K562 (cell line): ENCODE measurements around the gene GPR162. TPM values are rescaled to one million over a fixed set of nuclear protein-coding genes. Genes with fewer than 3 reads are reported as not detected.
A peak's percentile ranks its signal among the peaks of the same experiment; 100 is the strongest.

Experiments
- E2F6 ChIP-seq, 2 experiments: IDR thresholded peaks; 2 replicates each; pipeline ENCODE4 v1.6.1; 2011; ENCODE audit warnings: borderline replicate concordance in 1 of 2, control low read depth in 1 of 2, low read depth in 1 of 2, low read length in 1 of 2, mild to moderate bottlenecking in 1 of 2, mixed read lengths in 1 of 2, moderate library complexity in 1 of 2; ENCODE audit not compliant: insufficient read depth in 1 of 2, insufficient read length in 1 of 2, poor library complexity in 1 of 2, severe bottlenecking in 1 of 2; ENCODE audit errors: extremely low read depth in 1 of 2
- FOS ChIP-seq: IDR thresholded peaks from 3 replicates; pipeline ENCODE4 v1.6.1; 2011; ENCODE audit not compliant: insufficient read length; ENCODE audit errors: extremely low read depth
- HDAC6 ChIP-seq: IDR thresholded peaks from 2 replicates; pipeline ENCODE4 v1.6.1; 2012; ENCODE audit warnings: low read depth, mild to moderate bottlenecking, control low read depth, inconsistent platforms, low read length, moderate library complexity
- ILF3 ChIP-seq: fragments of 450-650 bp; IDR thresholded peaks from 2 replicates; pipeline ENCODE4 v1.6.1; 2018; ENCODE audit warnings: antibody characterized with exemption, mild to moderate bottlenecking, moderate library complexity, borderline replicate concordance
- MNT ChIP-seq, 2 experiments: fragments of 450-650 bp; conservative IDR thresholded peaks; 2 replicates each; pipeline ENCODE4 v1.6.1; 2017; ENCODE audit warnings: mild to moderate bottlenecking in 2 of 2, moderate library complexity in 2 of 2
- MYBL2 ChIP-seq, 2 experiments: fragments of 450-650 bp in 1 of 2; sonication (generic) in 1 of 2; formaldehyde crosslinking in 1 of 2; IDR thresholded peaks; 2 replicates each; pipeline versions ENCODE4 v1.6.1 to v1.8.1; 2017 to 2022; ENCODE audit warnings: borderline replicate concordance in 1 of 2, inconsistent platforms in 1 of 2, low read depth in 1 of 2, mild to moderate bottlenecking in 1 of 2, missing genetic modification reagents in 1 of 2, moderate library complexity in 1 of 2
- MYNN ChIP-seq, 2 experiments: sonication (generic); formaldehyde crosslinking in 1 of 2; IDR thresholded peaks; 2 replicates each; pipeline versions ENCODE4 v1.5.0 to v1.6.1; 2016 to 2020; ENCODE audit warnings: antibody characterized with exemption in 1 of 2, missing genetic modification reagents in 1 of 2
- RBM25 ChIP-seq: fragments of 200-400 bp; formaldehyde crosslinking; IDR thresholded peaks from 2 replicates; pipeline ENCODE4 v1.6.1; 2018; ENCODE audit warnings: low read length, low read depth, moderate library complexity; ENCODE audit not compliant: severe bottlenecking
- RUNX1 ChIP-seq: sonication (generic); IDR thresholded peaks from 2 replicates; pipeline ENCODE4 v1.6.1; 2016; ENCODE audit warnings: antibody characterized with exemption, low read depth
- SREBF2 ChIP-seq: sonication (generic); formaldehyde crosslinking; IDR thresholded peaks from 2 replicates; pipeline ENCODE4 v1.4.0; 2020; ENCODE audit warnings: mild to moderate bottlenecking, missing genetic modification reagents
- TCF3 ChIP-seq: sonication (generic); formaldehyde crosslinking; IDR thresholded peaks from 2 replicates; pipeline ENCODE4 v1.4.0; 2020; ENCODE audit warnings: mild to moderate bottlenecking, missing genetic modification reagents
- U2AF1 ChIP-seq: fragments of 200-400 bp; formaldehyde crosslinking; optimal IDR thresholded peaks from 2 replicates; pipeline ENCODE3; 2017; ENCODE audit warnings: mild to moderate bottlenecking, low read depth, low read length, moderate library complexity
- U2AF2 ChIP-seq: fragments of 200-400 bp; formaldehyde crosslinking; optimal IDR thresholded peaks from 2 replicates; pipeline ENCODE3; 2017; ENCODE audit warnings: low read depth, mild to moderate bottlenecking, low read length
- ZNF609 ChIP-seq: sonication (generic); formaldehyde crosslinking; IDR thresholded peaks from 2 replicates; pipeline ENCODE4 v1.8.1; 2023; ENCODE audit warnings: missing genetic modification reagents, mild to moderate bottlenecking, borderline replicate concordance
- polyA plus RNA-seq, 8 experiments: library from polyadenylated mRNA; depleted of rRNA in 4 of 8; stranded (reverse) in 5 of 8; unstranded in 3 of 8; fragments of >200 nt; fragmentation: Nextera tagmentation in 2 of 8; fragmentation: Illumina TruSeq in 1 of 8; extraction: Ambion mirVana in 2 of 8; extraction: Trizol in 1 of 8; gene quantifications; 2 replicates each; pipeline versions ENCODE4 v1.2.1 to v1.2.3, GENCODE V29; 2011 to 2014; ENCODE audit warnings: inconsistent platforms in 1 of 8, missing spikeins in 1 of 8
- total RNA-seq, 7 experiments: library from RNA; depleted of rRNA in 6 of 7; stranded (reverse); fragments of >200 nt in 6 of 7; fragmentation: Illumina TruSeq in 2 of 7; extraction: Trizol in 2 of 7; gene quantifications; 2 replicates each; pipeline versions ENCODE4 v1.2.1 to v1.2.3, GENCODE V29; 2011 to 2021; ENCODE audit warnings: low replicate concordance in 1 of 7
- TF ChIP-seq, protein P1 (sequence below): fragments of 250-450 bp; sonication (Bioruptor Pico); IDR thresholded peaks from 2 replicates; pipeline ENCODE4 v1.5.0; 2021
- TF ChIP-seq, protein P2 (sequence below): IDR thresholded peaks from 2 replicates; pipeline ENCODE4 v1.6.1; 2016; ENCODE audit warnings: missing genetic modification characterization, missing compliant biosample characterization

Gene GPR162
- total and polyA plus RNA-seq, 9 of the 15 experiments (the other 6 are each of a cell fraction or from before 2014, with no cell fraction given), result 0.65 to 1.8 (median 1.1) TPM; not detected in 2

- no peak for TF ChIP-seq RUNX1
- TF ChIP-seq, protein P1, sequence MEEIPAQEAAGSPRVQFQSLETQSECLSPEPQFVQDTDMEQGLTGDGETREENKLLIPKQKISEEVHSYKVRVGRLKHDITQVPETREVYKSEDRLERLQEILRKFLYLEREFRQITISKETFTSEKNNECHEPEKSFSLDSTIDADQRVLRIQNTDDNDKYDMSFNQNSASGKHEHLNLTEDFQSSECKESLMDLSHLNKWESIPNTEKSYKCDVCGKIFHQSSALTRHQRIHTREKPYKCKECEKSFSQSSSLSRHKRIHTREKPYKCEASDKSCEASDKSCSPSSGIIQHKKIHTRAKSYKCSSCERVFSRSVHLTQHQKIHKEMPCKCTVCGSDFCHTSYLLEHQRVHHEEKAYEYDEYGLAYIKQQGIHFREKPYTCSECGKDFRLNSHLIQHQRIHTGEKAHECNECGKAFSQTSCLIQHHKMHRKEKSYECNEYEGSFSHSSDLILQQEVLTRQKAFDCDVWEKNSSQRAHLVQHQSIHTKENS (CRISPR knock-in tag), result no peak
- no peak for TF ChIP-seq ILF3
- TF ChIP-seq ZNF609 (CRISPR knock-in tag), result no peak
- TF ChIP-seq SREBF2 (CRISPR knock-in tag), result no peak
- no peak for TF ChIP-seq U2AF1
- TF ChIP-seq, protein P2, sequence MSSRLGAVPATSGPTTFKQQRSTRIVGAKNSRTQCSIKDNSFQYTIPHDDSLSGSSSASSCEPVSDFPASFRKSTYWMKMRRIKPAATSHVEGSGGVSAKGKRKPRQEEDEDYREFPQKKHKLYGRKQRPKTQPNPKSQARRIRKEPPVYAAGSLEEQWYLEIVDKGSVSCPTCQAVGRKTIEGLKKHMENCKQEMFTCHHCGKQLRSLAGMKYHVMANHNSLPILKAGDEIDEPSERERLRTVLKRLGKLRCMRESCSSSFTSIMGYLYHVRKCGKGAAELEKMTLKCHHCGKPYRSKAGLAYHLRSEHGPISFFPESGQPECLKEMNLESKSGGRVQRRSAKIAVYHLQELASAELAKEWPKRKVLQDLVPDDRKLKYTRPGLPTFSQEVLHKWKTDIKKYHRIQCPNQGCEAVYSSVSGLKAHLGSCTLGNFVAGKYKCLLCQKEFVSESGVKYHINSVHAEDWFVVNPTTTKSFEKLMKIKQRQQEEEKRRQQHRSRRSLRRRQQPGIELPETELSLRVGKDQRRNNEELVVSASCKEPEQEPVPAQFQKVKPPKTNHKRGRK (tag), result no peak
- TF ChIP-seq RBM25, result no peak
- TF ChIP-seq FOS, result no peak
- TF ChIP-seq TCF3 (CRISPR knock-in tag), result no peak
- peak in 1 of 2 experiments; percentile 36; a peak in 1 of 4 replicates for TF ChIP-seq MNT (conservative IDR thresholded peaks at IDR 0.05)
- no peak for TF ChIP-seq MYNN (IDR thresholded peaks at IDR 0.05)
- no peak for TF ChIP-seq MYNN (CRISPR knock-in tag; IDR thresholded peaks at IDR 0.05)
- peak in 1 of 2 experiments; percentile 24 for TF ChIP-seq E2F6 (IDR thresholded peaks at IDR 0.05; ENCODE audit: borderline replicate concordance in 1 of 2, extremely low read depth in 1 of 2, insufficient read depth in 1 of 2, insufficient read length in 1 of 2, low read depth in 1 of 2, low read length in 1 of 2, poor library complexity in 1 of 2, severe bottlenecking in 1 of 2)
- TF ChIP-seq HDAC6, result no peak
- no peak for TF ChIP-seq U2AF2
- no peak for TF ChIP-seq MYBL2 (IDR thresholded peaks at IDR 0.05; ENCODE audit: low read depth)
- TF ChIP-seq MYBL2 (CRISPR knock-in tag; IDR thresholded peaks at IDR 0.05; ENCODE audit: borderline replicate concordance), result no peak
Measured at GRCh38 chr12:6827437-6827911, 5.9 kb downstream of the GPR162 start (continued).
